Stimulated activated CD8-positive, alpha-beta memory T cell treated with anti-CD3 and anti-CD28 coated beads, Interleukin-15, amount 100 ng/mL, for 48 hours (primary cell): Measurements from ENCODE around the gene NOP14.

ENCODE experiments used
- DNase-seq, 2 donors: peaks; one replicate each; pipeline ENCODE4 v3.0.0-alpha.2; 2020; ENCODE audit warnings: low read depth in 2 of 2

The NOP14 gene

DNA sequence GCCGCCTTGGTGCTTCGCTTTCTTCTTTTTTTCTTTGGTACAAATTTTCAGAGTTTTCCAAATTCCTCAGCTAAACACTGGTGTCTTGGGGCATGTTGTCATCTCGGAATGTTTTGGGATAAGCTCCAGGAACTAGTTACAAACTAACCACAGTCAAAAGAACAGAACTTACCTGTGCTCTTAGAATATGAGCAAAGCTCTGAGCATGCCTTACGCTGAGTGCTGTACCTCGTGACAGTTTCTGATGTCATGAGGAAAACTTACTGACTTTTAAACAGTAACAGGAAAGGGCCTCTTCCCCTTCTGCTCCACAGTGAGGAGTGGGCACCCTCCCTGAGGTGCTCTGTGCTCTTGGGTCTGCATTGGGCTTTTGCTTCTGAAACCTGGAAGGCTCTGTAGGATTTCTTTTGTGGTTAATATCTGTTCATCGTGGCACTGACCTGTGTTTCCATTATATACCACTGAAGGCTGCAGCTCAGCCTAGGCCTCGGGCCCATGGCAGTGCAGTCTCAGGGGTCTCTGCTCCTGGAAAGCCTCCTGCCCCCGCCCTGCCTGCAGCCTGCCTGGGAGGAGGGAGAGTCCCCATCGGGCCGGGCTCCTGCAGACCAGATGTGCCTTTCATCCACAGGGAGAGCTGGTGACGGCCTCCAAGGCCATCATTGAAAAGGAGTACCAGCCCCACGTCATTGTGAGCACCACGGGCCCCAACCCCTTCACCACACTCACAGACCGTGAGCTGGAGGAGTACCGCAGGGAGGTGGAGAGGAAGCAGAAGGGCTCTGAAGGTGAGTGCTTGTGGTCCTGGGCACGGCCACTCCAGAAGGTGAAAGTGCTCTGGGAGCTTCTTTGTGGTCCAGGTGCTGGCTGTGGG lies 48.7 kb downstream of the NOP14 start:
- no peak for DNase-seq

DNA sequence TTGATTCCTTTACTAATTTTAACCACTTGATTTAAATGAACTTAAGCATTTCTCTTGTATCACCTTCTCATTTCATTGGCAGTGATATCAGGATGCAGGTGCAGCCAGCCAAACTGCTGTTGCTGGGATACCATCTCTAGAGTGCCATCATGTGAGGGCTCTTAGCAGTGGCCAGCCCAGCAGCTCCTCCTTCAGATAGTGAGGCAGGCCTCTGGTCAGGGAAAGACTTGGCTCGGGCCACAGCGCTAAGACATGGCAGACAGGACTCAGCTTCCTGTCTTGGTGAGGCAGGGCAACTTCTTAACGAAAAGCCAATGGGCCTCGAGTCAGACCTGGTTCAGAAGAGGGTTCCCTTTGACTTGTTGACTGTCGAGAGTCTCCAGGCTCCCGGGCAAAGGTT lies 50.0 kb downstream of the NOP14 start:
- DNase-seq = no peak

DNA sequence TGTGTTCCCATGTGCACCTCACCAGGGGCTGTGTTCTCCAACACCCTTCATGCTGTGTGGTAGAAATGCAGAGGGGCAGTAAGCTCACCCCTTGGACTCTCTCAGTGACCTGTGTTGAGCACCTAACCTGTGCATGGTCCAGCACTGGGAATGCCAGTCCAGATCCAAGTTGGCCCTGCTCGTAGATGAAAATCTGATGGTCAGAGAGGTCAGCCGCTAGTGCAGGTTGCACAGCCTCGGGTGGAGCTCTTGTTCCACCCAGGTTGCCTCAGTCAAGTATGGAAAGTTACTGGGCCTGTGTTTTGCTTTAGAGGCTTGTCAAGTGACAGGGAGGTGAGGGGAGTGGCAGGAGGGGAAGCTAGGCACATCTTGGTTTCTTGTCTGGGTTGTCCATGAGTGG lies 51.3 kb downstream of the NOP14 start:
- DNase-seq = no peak

DNA sequence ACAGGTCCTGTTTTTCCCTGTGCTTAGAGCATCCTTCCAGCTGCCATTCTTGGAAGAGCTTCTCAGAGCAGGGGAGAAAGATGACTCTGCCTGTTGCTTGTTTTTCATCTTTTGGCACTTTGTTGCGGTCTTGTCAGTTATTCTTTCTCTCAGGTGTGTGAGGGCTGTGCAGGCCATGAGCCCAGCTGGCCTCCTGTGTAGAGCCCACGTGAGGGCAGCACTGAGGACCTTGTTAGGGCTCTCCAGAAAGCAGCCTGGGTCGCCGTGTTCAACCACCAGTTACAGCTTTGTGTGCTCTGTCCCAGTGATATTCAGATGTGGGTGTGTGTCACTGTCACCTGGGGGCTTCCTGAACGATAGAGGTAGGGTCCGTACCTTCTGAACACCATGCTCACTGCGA lies 52.8 kb downstream of the NOP14 start:
- no peak for DNase-seq

DNA sequence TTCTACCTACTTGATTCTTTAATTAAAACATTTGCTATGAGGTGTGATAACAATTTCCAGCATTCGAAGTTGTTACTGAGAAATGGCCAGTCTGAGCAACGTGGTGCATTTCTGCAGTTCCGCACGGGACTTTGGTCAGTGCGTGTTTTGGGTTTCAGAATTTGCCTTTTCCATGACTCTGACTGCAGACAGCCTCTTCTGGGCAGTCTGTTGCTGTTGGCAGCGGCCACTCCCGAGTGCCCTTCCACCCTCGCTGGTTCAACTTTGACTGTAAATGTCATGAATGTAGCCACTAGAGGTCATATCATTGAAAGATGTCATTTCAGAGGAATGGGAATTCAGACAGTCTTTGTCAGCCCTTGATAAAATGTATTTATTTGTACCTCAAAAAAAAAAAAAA lies 53.6 kb downstream of the NOP14 start:
- no peak for DNase-seq

DNA sequence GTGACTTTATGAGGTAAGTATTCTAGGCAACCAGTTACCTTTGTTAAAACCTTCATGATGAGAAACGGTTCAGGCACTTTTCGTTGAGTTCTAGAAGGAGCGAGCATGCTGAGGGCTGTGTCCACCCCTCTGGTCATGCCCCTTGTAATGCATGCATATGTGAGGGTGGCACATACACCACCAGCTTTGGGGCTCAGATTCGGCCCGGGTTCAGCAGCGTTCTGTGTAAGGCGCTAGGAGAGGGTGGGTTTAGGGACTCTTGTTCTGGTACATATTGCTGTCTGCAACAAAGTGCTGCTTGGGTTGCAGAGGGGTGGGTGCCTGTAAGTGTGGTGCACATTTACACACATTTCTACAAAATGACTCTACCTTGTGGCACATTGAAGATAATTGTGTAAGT lies 54.5 kb downstream of the NOP14 start:
- no peak for DNase-seq

DNA sequence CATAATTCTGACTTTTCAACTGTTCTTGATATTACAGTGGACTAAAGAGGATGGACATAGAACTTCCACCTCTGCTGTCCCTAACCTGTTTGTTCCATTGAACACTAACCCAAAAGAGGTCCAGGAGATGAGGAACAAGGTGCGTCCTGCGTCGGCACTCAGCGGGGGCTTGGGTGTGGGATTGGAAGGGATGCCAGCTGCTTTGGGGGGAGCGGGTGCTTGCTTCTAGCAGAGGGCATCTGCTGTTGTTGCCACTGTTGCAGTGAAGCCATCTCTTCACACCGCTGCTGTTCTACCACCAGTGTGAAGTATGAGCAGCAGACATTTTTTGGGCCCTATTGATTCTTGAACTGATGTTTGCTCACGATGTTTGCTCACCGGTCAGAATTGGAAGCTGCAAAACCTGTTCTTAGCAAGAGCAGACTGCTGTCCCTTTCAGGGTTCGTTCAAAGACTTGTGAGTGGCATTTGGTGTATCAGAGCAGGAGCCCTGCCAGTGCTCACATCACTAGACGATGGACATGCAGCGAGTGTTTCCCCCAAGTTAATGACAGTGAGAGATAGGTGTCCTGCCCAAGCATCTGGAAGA lies 55.4 kb downstream of the NOP14 start:
- no peak for DNase-seq

DNA sequence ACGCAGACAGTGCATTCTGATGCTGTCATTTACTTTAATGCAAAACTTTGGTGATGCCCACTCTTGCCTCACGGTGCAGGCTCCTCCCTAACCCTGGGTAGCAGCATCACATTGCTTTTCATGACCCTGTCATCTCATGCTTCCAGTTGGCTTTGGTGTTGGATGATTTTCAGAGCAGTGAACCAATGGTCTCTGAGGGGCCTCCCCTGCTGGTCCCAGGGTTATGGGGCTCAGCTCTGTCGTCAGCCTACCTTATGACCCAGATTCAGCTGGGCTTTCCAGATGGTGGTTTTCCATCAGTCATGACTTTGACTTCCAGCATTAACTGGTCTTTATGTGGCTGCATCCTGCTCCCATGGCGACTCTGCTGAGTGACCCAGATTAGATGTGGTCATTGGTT lies 56.0 kb downstream of the NOP14 start:
- DNase-seq = no peak

DNA sequence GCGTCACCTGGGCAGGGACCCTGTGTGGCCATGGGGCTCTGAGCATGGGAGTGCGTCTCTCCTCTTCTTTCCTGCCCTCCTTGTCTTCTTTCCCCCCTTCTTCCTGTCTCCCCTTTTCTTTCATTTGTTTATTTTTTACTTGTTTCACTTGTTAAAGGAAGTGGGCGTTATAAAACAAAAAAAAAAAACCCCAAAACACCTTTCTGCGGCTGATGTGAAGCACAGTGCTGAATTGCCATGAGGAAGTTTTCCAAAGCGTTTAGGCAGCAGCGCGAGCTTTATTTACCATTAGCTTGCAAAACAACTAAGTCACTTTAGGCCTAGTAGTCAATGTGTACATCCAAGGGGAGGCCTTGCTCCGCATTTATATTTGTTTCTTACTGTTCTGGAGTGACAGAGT lies 57.0 kb downstream of the NOP14 start:
- DNase-seq = no peak

DNA sequence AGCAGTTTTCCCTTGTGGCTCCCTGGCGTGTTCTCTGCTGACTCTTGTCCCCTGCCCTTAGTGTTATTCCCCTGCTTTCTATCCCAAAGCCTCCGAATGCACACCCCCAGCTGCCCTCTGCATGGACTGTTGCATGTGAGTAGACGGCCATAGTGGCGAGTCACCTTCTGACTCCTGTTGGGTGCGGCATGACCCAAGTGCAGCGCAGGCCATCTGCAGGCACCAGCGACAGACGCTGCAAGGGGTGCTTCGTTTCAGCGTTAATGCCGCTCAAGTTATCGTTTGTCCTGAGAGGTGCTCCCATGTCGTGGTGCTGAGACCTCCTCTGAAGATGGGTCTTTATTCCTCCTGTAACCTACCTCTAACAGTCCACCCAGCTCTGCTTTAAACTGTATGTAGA lies 57.7 kb downstream of the NOP14 start:
- no peak for DNase-seq

DNA sequence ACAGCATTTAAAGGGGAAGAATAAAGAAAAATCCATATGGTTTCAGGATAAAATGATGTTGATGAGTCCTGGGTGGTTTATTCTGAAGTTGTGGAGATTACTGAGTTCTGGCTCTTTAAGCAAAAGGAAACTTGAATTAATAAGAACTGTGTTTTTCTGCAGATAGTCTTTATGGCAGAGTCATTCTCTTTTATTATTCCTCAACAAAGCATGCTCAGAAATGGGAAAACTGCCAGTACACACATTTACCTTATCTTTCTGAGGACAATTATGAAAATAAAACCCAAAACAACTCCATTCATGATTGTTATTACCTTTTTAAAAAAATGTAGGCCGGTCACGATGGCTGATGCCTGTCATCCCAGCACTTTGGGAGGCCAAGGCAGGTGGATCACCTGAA lies 61.1 kb downstream of the NOP14 start:
- no peak for DNase-seq

DNA sequence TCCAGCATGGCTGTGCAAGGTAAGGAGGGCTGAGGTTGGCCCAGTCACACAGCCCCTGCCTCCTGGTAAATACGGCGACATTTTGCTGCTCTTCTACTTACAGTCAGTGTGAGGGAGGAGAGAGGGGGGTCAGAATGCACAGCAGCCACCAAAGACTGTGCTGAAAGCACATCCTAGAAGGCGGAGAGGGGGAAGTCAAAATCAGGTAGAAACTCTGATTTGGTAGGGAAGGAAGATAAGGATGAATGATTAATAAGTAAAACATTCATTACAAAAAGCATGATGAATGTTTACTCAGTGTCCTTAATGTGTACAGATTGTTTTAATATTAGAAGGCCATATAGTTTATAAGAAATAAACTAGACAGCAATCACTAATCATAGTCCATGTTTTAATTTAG lies 62.0 kb downstream of the NOP14 start:
- DNase-seq = no peak

DNA sequence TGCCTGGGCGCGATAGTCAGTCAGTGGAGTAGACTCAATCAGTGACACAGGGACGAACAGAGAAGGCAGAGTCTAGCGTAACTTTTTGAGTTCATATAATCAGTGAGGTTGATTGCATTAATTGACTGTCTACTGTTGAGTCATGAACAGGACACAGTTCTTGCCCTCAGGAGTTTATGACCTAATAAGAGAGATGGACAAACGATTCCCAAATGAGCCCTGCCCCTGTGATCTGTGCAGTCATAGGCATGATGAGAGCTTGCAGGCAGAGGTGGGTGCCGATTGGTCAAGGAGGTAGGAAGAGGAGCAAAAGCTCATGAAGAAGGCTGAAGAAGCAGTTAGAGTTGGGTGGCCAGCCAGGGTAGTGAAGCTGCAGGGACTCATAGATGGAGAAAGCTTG lies 62.5 kb downstream of the NOP14 start:
- DNase-seq = no peak

DNA sequence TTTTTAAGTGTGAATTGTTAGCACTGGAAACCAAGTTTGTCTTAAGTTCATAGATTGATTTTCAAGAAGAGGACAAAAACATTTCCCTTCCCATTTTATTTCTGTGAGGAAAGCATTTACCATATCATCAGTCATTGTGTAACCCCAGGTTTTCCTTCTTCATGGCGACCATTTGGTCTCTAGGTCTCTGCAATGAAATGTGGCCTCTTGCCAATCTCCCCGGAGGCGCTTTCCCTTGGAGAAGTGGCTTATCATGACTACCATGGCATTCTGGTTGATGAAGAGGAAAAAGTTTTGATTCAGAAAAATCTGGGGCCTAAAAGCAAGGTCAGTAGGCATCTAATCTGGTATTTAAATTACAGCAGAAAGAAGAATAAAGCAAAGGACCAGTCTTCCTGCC lies 65.2 kb downstream of the NOP14 start:
- no peak for DNase-seq

DNA sequence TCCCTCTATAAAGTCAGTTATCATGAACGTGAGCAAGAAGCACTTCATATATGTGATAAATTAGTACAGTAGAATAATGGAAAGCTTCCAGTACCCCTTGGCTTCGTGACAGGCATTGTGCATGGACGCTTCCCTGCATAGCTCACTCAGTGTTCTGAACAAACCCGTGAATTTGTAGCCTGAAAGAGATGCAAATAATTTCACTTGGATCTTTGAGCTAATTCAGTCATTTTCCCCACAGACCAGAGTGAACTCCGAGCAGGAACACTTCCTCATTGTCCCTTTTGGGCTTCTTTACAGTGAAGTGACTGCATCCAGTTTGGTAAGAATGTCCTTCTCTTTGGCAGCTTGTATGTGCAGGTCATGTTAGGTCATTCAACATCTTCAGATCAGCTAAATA lies 69.4 kb downstream of the NOP14 start:
- no peak for DNase-seq

DNA sequence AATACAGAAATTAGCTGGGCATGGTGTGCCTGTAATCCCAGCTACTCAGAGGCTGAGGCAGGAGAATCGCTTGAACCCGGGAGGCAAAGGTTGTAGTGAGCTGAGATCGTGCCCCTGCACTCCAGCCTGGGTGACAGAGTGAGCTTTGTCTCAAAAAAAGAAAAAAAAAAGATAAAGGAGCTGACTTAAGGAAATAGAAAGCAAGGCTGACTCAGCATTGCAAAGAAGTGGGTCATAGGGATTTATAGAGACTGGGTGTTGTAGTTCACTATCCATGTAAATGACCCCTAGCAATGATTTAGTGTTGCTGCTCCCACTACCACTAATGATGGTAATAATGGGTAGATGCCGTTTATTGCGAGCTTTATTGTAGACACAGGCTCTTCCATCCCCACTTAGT lies 71.9 kb downstream of the NOP14 start:
- no peak for DNase-seq

DNA sequence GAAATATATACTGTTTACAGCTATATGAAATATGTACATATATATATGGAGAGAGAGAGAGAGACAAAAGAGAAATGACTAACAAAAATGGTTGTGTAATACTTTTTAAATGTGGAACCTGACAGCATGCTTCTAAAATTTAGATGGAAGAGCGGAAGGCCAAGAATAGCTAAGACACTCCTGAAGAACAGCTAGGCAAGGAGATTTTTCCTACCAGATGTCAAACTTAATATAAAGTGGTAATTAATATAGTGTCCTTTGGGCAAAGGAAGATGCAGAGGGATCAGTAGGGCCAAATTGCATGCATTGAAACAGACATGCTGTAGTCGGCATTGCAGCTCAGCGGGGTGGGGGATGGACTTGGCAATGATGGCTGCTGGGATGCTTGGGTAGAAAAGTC lies 74.3 kb downstream of the NOP14 start:
- no peak for DNase-seq
